HCT116 (cell line): ENCODE results near the gene ZBTB16. TPM values are rescaled to one million over a fixed set of nuclear protein-coding genes. Genes with fewer than 3 reads are reported as not detected.

Experiments
- ATAC-seq: fragments of 200-7000 bp; cut with Tn5 transposase; 2 replicates; pipeline ENCODE4 v1.9.1; 2020; ENCODE audit warnings: mild to moderate bottlenecking, moderate library complexity
- BruUV-seq: library from RNA; stranded (reverse); fragments of 400-500 nt; replicated peaks from 2 replicates; lab custom pipeline; 2021; lab: Mats Ljungman, UMichigan
- CTCF ChIA-PET: fragments of 300-600 bp; sonication (Branson Sonifier 250); formaldehyde crosslinking; loops from one replicate; lab custom pipeline; 2021; ENCODE audit warnings: antibody characterized with exemption; lab: Charles Lee
- POLR2A ChIA-PET: fragments of 300-600, 350-600 bp; sonication (Branson Sonifier 250); formaldehyde crosslinking; loops from one replicate; lab custom pipeline; 2021; ENCODE audit warnings: antibody characterized with exemption; lab: Charles Lee
- RAD21 ChIA-PET, 2 experiments: fragments of 300-600 bp; sonication (Branson Sonifier 250); formaldehyde crosslinking; loops; one replicate each; lab custom pipeline; 2023; ENCODE audit warnings: low total read pairs in 2 of 2; ENCODE audit not compliant: uncharacterized antibody in 2 of 2, unreplicated experiment in 2 of 2, low non-redundant PET in 1 of 2; lab: Charles Lee
- DNase-seq: peaks from one replicate; pipeline ENCODE4 v3.0.0-alpha.2; 2010; ENCODE audit warnings: low read depth, low spot score
- H2AFZ ChIP-seq: fragments of 200-600 bp; shearing (Covaris generic), sonication (generic); 2 replicates; pipeline ENCODE4 v1.6.1; 2017; ENCODE audit warnings: low read depth, mixed run types, mixed read lengths, antibody characterized with exemption, low read length; ENCODE audit not compliant: poor library complexity, severe bottlenecking
- H3K27ac ChIP-seq: 2 replicates; pipeline ENCODE4 v1.5.1; 2012; ENCODE audit warnings: low read depth, low read length
- H3K27me3 ChIP-seq: fragments of 200-600 bp; sonication (generic); 2 replicates; pipeline ENCODE4 v1.6.1; 2016; ENCODE audit warnings: mixed run types, low read length, mixed read lengths; ENCODE audit not compliant: insufficient read depth
- H3K36me3 ChIP-seq, 2 experiments: fragments of 200-500 bp in 1 of 2; fragments of 200-600 bp in 1 of 2; sonication (Bioruptor generic) in 1 of 2; sonication (generic) in 1 of 2; 2 replicates each; pipeline versions ENCODE4 v1.5.1 to v1.6.1; 2014 to 2016; ENCODE audit warnings: low read length in 2 of 2, inconsistent platforms in 1 of 2, mixed read lengths in 1 of 2, mixed run types in 1 of 2; ENCODE audit not compliant: insufficient read depth in 2 of 2, control insufficient read depth in 1 of 2
- H3K4me1 ChIP-seq, 2 experiments: fragments of 200-600 bp in 1 of 2; sonication (generic) in 1 of 2; 2 replicates each; pipeline versions ENCODE4 v1.5.1 to v1.6.1; 2012 to 2017; ENCODE audit warnings: low read length in 2 of 2, inconsistent platforms in 1 of 2, mild to moderate bottlenecking in 1 of 2, mixed read lengths in 1 of 2, mixed run types in 1 of 2, moderate library complexity in 1 of 2; ENCODE audit not compliant: insufficient read depth in 2 of 2, control insufficient read depth in 1 of 2
- H3K4me2 ChIP-seq: fragments of 200-600 bp; sonication (generic); 2 replicates; pipeline ENCODE4 v1.6.1; 2017; ENCODE audit warnings: mixed run types, low read length, mixed read lengths
- H3K4me3 ChIP-seq, 2 experiments: fragments of 200-600 bp in 1 of 2; sonication (generic) in 1 of 2; replicated peaks in 1 of 2; 2 replicates each; pipeline ENCODE4 v1.5.1; 2011 to 2016; ENCODE audit warnings: low read length in 2 of 2, control low read depth in 1 of 2, low read depth in 1 of 2, mild to moderate bottlenecking in 1 of 2, mixed read lengths in 1 of 2, mixed run types in 1 of 2
- H3K79me2 ChIP-seq: fragments of 200-600 bp; sonication (generic); 2 replicates; pipeline ENCODE4 v1.6.1; 2017; ENCODE audit warnings: mild to moderate bottlenecking, mixed run types, low read length, moderate library complexity, mixed read lengths; ENCODE audit not compliant: insufficient read depth
- H3K9ac ChIP-seq: fragments of 200-600 bp; sonication (generic); 2 replicates; pipeline ENCODE4 v1.6.1; 2016; ENCODE audit warnings: low read length, mixed read lengths
- H3K9me2 ChIP-seq: fragments of 200-600 bp; sonication (generic), shearing (Covaris generic); 2 replicates; pipeline ENCODE4 v1.6.1; 2017; ENCODE audit warnings: mixed run types, mild to moderate bottlenecking, moderate library complexity; ENCODE audit not compliant: insufficient read depth
- H3K9me3 ChIP-seq, 2 experiments: fragments of 200-500 bp in 1 of 2; fragments of 200-600 bp in 1 of 2; sonication (Bioruptor generic) in 1 of 2; sonication (generic) in 1 of 2; 2 replicates each; pipeline ENCODE4 v1.6.1; 2014 to 2017; ENCODE audit warnings: low read length in 2 of 2, mixed read lengths in 2 of 2, inconsistent platforms in 1 of 2, low read depth in 1 of 2, mild to moderate bottlenecking in 1 of 2, mixed run types in 1 of 2, moderate library complexity in 1 of 2; ENCODE audit not compliant: control insufficient read depth in 1 of 2, insufficient read depth in 1 of 2
- H4K20me1 ChIP-seq: fragments of 200-600 bp; sonication (generic), shearing (Covaris generic); 2 replicates; pipeline ENCODE4 v1.6.1; 2017; ENCODE audit warnings: mixed run types, mild to moderate bottlenecking, moderate library complexity; ENCODE audit not compliant: insufficient read depth
- ATF3 ChIP-seq: IDR thresholded peaks from 2 replicates; pipeline ENCODE4 v1.6.1; 2012
- CBX3 ChIP-seq: IDR thresholded peaks from 2 replicates; pipeline ENCODE4 v1.6.1; 2012; ENCODE audit warnings: low read depth
- CEBPB ChIP-seq: IDR thresholded peaks from 2 replicates; pipeline ENCODE4 v1.6.1; 2012; ENCODE audit warnings: low read depth
- EGR1 ChIP-seq: IDR thresholded peaks from 2 replicates; pipeline ENCODE4 v1.6.1; 2012; ENCODE audit warnings: low read depth
- ELF1 ChIP-seq: IDR thresholded peaks from 2 replicates; pipeline ENCODE4 v1.6.1; 2012; ENCODE audit warnings: low read depth, borderline replicate concordance
- EZH2 ChIP-seq: fragments of 200-600 bp; sonication (generic); IDR thresholded peaks from 2 replicates; pipeline ENCODE4 v1.6.1; 2017; ENCODE audit warnings: antibody characterized with exemption, mixed run types
- EZH2phosphoT487 ChIP-seq: fragments of 200-600 bp; IDR thresholded peaks from 2 replicates; pipeline ENCODE4 v1.6.1; 2018; ENCODE audit warnings: antibody characterized with exemption, borderline replicate concordance
- JUND ChIP-seq: IDR thresholded peaks from 2 replicates; pipeline ENCODE4 v1.6.1; 2012
- POLR2A ChIP-seq: IDR thresholded peaks from 2 replicates; pipeline ENCODE4 v1.7.0; 2011; ENCODE audit warnings: borderline replicate concordance; ENCODE audit not compliant: insufficient read depth, insufficient read length; ENCODE audit errors: extremely low read depth
- RAD21 ChIP-seq: IDR thresholded peaks from 2 replicates; pipeline ENCODE4 v1.6.1; 2012; ENCODE audit warnings: low read depth, mild to moderate bottlenecking
- SIN3A ChIP-seq: IDR thresholded peaks from 2 replicates; pipeline ENCODE4 v1.6.1; 2012; ENCODE audit warnings: low read depth
- TCF7L2 ChIP-seq: IDR thresholded peaks from 2 replicates; pipeline ENCODE4 v1.7.0; 2011; ENCODE audit warnings: borderline replicate concordance, inconsistent platforms; ENCODE audit not compliant: insufficient read depth, insufficient read length; ENCODE audit errors: extremely low read depth
- YY1 ChIP-seq: IDR thresholded peaks from 2 replicates; pipeline ENCODE4 v1.6.1; 2011; ENCODE audit warnings: low read length, low read depth, moderate library complexity, mild to moderate bottlenecking; ENCODE audit not compliant: insufficient replicate concordance; ENCODE audit errors: extremely low read depth
- intact Hi-C: fragments of 100-400 bp; cut with micrococcal nuclease; formaldehyde crosslinking; loops from 2 replicates; pipeline ENCODE4 v1.10.0; 2022
- total RNA-seq: library from RNA; stranded (reverse); gene quantifications from one replicate; pipeline ENCODE4 v1.2.1, GENCODE V29; 2021; ENCODE audit not compliant: unreplicated experiment
- TF ChIP-seq, protein P1 (sequence below): IDR thresholded peaks from 2 replicates; pipeline ENCODE4 v1.6.1; 2011; ENCODE audit warnings: mild to moderate bottlenecking, low read length, moderate library complexity; ENCODE audit not compliant: insufficient replicate concordance; ENCODE audit errors: extremely low read depth

Gene ZBTB16
- total RNA-seq, 1 experiment from 2014 or later = 0.30 TPM

GRCh38 chr11:114281388-114281956 is 222.0 kb downstream of the ZBTB16 start:
- intact Hi-C loops = no loop called here
- Histone ChIP-seq H3K79me2 (no peaks in the 10 kb centered on the region), H3K27me3 (no peaks in the 10 kb centered on the region), H3K4me2 (no peak overlapping the region), H3K4me1 (peaks cover 8 to 11% of the 10 kb centered on the region in 2 experiments), H3K9ac (no peak overlapping the region), H3K27ac (no peak overlapping the region), H4K20me1 (no peaks in the 10 kb centered on the region), H3K4me3 (no peak overlapping the region), H3K36me3 (no peaks in the 10 kb centered on the region), H3K9me3 (no peaks in the 10 kb centered on the region), H2AFZ (no peak overlapping the region), H3K9me2 (no peaks in the 10 kb centered on the region)
- RAD21 ChIA-PET = interaction anchor here in 1 of 2 experiments (0.5 kb wide), 1 partner anchor 414 kb away, joined by 3 read pairs; no protein-coding TSS in a partner anchor
- ATAC-seq (no peak), DNase-seq (no peak)
- no TSS peak for BruUV-seq
- CTCF ChIA-PET = interaction anchor here (1.0 kb wide), 1 partner anchor 14 kb away, joined by 3 read pairs; the partner anchor contains the start of gene NNMT
- POLR2A ChIA-PET = no interaction called here
- TF ChIP-seq ELF1 = no peak
- TF ChIP-seq JUND = no peak
- no peak for TF ChIP-seq YY1
- no peak for TF ChIP-seq EGR1
- no peak for TF ChIP-seq RAD21
- TF ChIP-seq, protein P1, sequence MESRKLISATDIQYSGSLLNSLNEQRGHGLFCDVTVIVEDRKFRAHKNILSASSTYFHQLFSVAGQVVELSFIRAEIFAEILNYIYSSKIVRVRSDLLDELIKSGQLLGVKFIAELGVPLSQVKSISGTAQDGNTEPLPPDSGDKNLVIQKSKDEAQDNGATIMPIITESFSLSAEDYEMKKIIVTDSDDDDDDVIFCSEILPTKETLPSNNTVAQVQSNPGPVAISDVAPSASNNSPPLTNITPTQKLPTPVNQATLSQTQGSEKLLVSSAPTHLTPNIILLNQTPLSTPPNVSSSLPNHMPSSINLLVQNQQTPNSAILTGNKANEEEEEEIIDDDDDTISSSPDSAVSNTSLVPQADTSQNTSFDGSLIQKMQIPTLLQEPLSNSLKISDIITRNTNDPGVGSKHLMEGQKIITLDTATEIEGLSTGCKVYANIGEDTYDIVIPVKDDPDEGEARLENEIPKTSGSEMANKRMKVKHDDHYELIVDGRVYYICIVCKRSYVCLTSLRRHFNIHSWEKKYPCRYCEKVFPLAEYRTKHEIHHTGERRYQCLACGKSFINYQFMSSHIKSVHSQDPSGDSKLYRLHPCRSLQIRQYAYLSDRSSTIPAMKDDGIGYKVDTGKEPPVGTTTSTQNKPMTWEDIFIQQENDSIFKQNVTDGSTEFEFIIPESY = no peak
- no peak for TF ChIP-seq ATF3
- no peak for TF ChIP-seq CBX3
- no peak for TF ChIP-seq SIN3A
- no peak for TF ChIP-seq EZH2
- TF ChIP-seq POLR2A = no peak
- no peak for TF ChIP-seq TCF7L2
- no peak for TF ChIP-seq CEBPB
- TF ChIP-seq EZH2phosphoT487 = no peak
